ENCODE results near the gene C12orf57. TPM values are rescaled to one million over a fixed set of nuclear protein-coding genes. Genes with fewer than 3 reads are reported as not detected.

Gene C12orf57
- total and polyA plus RNA-seq, 2 of the 13 experiments (the other 11 are each of a cell fraction or from before 2014, with no cell fraction given) = 84.0 to 287 TPM

- Histone ChIP-seq H2AFZ (ENCODE audit: low read length) (no peak overlapping the region), H3K27ac (ENCODE audit: extremely low read length, insufficient read depth, low read length) (no peak overlapping the region), H4K20me1 (ENCODE audit: insufficient read depth, low read length) (no peaks in the 10 kb centered on the region; the same call in 1 of the 2 replicates), H3K79me2 (ENCODE audit: insufficient read depth, low read length) (peaks cover 14% of the 10 kb centered on the region), H3K4me1 (ENCODE audit: insufficient read depth, low read length) (peaks cover 53% of the 10 kb centered on the region), H3K36me3 (replicated peaks in 1 of 2; ENCODE audit: control insufficient read depth in 1 of 2, insufficient read depth in 2 of 2, low read length in 2 of 2) (peaks cover 22 to 37% of the 10 kb centered on the region in 2 experiments), H3K9ac (ENCODE audit: insufficient read depth, low read depth, low read length) (no peak overlapping the region), H3K4me2 (ENCODE audit: low read depth, low read length) (no peak overlapping the region), H3K9me3 (ENCODE audit: low read length) (no peaks in the 10 kb centered on the region), H3K27me3 (ENCODE audit: control insufficient read depth in 1 of 2, insufficient read depth in 2 of 2, low read length in 2 of 2) (no peaks in the 10 kb centered on the region), H3K4me3 (replicated peaks in 1 of 3; ENCODE audit: insufficient read depth in 1 of 3, low read depth in 2 of 3, low read length in 3 of 3) (no peak overlapping the region)
- DNase-seq (ENCODE audit: low spot score) = no peak
- intact Hi-C loops (cut with micrococcal nuclease; ENCODE audit: unreplicated experiment) (no loop called here), in situ Hi-C loops (cut with HindIII; ENCODE audit: extremely low pct_ligation_motif_present, low pct_unique_long_range_greater_than_20kb) (no loop called here)
- POLR2A ChIA-PET = interaction anchor here (0.8 to 8.0 kb wide), 7 partner anchors 10 to 95 kb away, joined by 3 to 180 read pairs (median 5); partner anchors contain the start of genes C12orf57, LPCAT3 and RNU7-1
- FAIRE-seq = no peak
- TF ChIP-seq CEBPZ (IDR thresholded peaks at IDR 0.05; ENCODE audit: low read length) (no peak), MEF2D (CRISPR knock-in tag; IDR thresholded peaks at IDR 0.05) (no peak), AGO2 (optimal IDR thresholded peaks at IDR 0.05; ENCODE audit: low read depth, low read length) (peak; percentile 18), RFX5 (IDR thresholded peaks at IDR 0.05; ENCODE audit: low read depth, low read length) (no peak), ZFP36L2 (CRISPR knock-in tag; IDR thresholded peaks at IDR 0.05) (no peak), KDM3A (CRISPR knock-in tag; IDR thresholded peaks at IDR 0.05; ENCODE audit: low read depth) (no peak)
- TF ChIP-seq, protein P1, sequence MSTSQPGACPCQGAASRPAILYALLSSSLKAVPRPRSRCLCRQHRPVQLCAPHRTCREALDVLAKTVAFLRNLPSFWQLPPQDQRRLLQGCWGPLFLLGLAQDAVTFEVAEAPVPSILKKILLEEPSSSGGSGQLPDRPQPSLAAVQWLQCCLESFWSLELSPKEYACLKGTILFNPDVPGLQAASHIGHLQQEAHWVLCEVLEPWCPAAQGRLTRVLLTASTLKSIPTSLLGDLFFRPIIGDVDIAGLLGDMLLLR (CRISPR knock-in tag; IDR thresholded peaks at IDR 0.05) = no peak
- TF ChIP-seq, protein P2, sequence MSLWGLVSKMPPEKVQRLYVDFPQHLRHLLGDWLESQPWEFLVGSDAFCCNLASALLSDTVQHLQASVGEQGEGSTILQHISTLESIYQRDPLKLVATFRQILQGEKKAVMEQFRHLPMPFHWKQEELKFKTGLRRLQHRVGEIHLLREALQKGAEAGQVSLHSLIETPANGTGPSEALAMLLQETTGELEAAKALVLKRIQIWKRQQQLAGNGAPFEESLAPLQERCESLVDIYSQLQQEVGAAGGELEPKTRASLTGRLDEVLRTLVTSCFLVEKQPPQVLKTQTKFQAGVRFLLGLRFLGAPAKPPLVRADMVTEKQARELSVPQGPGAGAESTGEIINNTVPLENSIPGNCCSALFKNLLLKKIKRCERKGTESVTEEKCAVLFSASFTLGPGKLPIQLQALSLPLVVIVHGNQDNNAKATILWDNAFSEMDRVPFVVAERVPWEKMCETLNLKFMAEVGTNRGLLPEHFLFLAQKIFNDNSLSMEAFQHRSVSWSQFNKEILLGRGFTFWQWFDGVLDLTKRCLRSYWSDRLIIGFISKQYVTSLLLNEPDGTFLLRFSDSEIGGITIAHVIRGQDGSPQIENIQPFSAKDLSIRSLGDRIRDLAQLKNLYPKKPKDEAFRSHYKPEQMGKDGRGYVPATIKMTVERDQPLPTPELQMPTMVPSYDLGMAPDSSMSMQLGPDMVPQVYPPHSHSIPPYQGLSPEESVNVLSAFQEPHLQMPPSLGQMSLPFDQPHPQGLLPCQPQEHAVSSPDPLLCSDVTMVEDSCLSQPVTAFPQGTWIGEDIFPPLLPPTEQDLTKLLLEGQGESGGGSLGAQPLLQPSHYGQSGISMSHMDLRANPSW (CRISPR knock-in tag; IDR thresholded peaks at IDR 0.05; ENCODE audit: borderline replicate concordance) = no peak
- TF ChIP-seq, protein P3, sequence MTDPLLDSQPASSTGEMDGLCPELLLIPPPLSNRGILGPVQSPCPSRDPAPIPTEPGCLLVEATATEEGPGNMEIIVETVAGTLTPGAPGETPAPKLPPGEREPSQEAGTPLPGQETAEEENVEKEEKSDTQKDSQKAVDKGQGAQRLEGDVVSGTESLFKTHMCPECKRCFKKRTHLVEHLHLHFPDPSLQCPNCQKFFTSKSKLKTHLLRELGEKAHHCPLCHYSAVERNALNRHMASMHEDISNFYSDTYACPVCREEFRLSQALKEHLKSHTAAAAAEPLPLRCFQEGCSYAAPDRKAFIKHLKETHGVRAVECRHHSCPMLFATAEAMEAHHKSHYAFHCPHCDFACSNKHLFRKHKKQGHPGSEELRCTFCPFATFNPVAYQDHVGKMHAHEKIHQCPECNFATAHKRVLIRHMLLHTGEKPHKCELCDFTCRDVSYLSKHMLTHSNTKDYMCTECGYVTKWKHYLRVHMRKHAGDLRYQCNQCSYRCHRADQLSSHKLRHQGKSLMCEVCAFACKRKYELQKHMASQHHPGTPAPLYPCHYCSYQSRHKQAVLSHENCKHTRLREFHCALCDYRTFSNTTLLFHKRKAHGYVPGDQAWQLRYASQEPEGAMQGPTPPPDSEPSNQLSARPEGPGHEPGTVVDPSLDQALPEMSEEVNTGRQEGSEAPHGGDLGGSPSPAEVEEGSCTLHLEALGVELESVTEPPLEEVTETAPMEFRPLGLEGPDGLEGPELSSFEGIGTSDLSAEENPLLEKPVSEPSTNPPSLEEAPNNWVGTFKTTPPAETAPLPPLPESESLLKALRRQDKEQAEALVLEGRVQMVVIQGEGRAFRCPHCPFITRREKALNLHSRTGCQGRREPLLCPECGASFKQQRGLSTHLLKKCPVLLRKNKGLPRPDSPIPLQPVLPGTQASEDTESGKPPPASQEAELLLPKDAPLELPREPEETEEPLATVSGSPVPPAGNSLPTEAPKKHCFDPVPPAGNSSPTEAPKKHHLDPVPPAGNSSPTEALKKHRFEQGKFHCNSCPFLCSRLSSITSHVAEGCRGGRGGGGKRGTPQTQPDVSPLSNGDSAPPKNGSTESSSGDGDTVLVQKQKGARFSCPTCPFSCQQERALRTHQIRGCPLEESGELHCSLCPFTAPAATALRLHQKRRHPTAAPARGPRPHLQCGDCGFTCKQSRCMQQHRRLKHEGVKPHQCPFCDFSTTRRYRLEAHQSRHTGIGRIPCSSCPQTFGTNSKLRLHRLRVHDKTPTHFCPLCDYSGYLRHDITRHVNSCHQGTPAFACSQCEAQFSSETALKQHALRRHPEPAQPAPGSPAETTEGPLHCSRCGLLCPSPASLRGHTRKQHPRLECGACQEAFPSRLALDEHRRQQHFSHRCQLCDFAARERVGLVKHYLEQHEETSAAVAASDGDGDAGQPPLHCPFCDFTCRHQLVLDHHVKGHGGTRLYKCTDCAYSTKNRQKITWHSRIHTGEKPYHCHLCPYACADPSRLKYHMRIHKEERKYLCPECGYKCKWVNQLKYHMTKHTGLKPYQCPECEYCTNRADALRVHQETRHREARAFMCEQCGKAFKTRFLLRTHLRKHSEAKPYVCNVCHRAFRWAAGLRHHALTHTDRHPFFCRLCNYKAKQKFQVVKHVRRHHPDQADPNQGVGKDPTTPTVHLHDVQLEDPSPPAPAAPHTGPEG (CRISPR knock-in tag; IDR thresholded peaks at IDR 0.05) = no peak
- CTCF ChIA-PET (ENCODE audit: low intra/inter-chr PET ratio, low total read pairs) = interaction anchor here (1.1 to 1.8 kb wide), 2 partner anchors 17 to 79 kb away, joined by 3 to 6 read pairs; no protein-coding TSS in a partner anchor
- no TSS peak for BruUV-seq (replicated peaks)
- 94% methylated on average over 9 of the region's 17 CpGs for WGBS (ENCODE audit: low lambda C conversion rate)
- ATAC-seq = no peak
Measured at GRCh38 chr12:6963791-6964413, 20.1 kb downstream of the C12orf57 start.
